Stomach smooth muscle (tissue), 2 donors: ENCODE data around the gene KIRREL3.

Experiments used
- H3K27ac ChIP-seq: one replicate; pipeline ENCODE4 v1.7.0; 2013; ENCODE audit warnings: mild to moderate bottlenecking, low read length, inconsistent platforms
- H3K27me3 ChIP-seq, 2 donors: one replicate each; pipeline ENCODE4 v1.7.0; 2013; ENCODE audit warnings: low read length in 2 of 2; ENCODE audit not compliant: insufficient read depth in 2 of 2, control insufficient read depth in 1 of 2
- H3K36me3 ChIP-seq, 2 donors: one replicate each; pipeline ENCODE4 v1.7.0; 2013; ENCODE audit warnings: low read length in 2 of 2; ENCODE audit not compliant: control insufficient read depth in 2 of 2, insufficient read depth in 2 of 2
- H3K4me1 ChIP-seq: one replicate; pipeline ENCODE4 v1.7.0; 2013; ENCODE audit warnings: low read length; ENCODE audit not compliant: control insufficient read depth, insufficient read depth
- H3K4me3 ChIP-seq, 2 donors: one replicate each; pipeline ENCODE4 v1.7.0; 2013; ENCODE audit warnings: low read length in 2 of 2
- H3K9ac ChIP-seq, 2 donors: one replicate each; pipeline ENCODE4 v1.7.0; 2013; ENCODE audit warnings: low read length in 2 of 2, mild to moderate bottlenecking in 1 of 2
- H3K9me3 ChIP-seq, 2 donors: one replicate each; pipeline ENCODE4 v1.7.0; 2013; ENCODE audit warnings: low read length in 2 of 2; ENCODE audit not compliant: control insufficient read depth in 2 of 2
- donor health status: healthy.
- donor health status: Pancreatic carcinoma.

Gene KIRREL3

DNA sequence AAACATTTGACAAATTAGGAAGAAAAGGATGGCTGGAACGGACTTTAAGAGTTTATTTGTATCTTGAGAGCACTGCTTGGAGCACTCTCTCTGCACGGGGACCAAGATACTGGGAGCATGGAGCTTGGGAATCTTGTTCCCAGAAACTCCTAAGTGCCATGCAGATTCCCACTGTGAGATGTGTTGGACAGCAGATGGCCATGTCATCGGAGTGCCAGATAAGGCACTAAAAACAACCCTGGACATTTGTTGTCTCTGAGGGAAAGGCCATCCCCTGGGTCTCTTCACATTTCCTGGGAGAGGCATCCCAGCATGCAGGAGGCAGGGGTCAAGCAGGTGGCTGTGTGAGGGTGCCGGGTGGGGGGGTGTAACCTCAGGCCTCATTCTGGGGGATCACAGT, 2.9 kb downstream of the KIRREL3 start:
- peaks cover 38 to 43% of the 10 kb centered on the region in 2 donors for H3K27me3 ChIP-seq
- H3K9me3 ChIP-seq, result no peaks in the 10 kb centered on the region
- no peak overlapping the region for H3K4me3 ChIP-seq
- H3K27ac ChIP-seq, result no peak overlapping the region
- H3K9ac ChIP-seq, result no peak overlapping the region
- peaks cover 2% of the 10 kb centered on the region for H3K4me1 ChIP-seq
- no peaks in the 10 kb centered on the region for H3K36me3 ChIP-seq

- peaks cover 2% of the 10 kb centered on the region for H3K4me1 ChIP-seq
- H3K9ac ChIP-seq, result no peak overlapping the region
- H3K36me3 ChIP-seq, result no peaks in the 10 kb centered on the region
- H3K9me3 ChIP-seq, result no peaks in the 10 kb centered on the region
- no peak overlapping the region for H3K27ac ChIP-seq
- peaks cover 34 to 41% of the 10 kb centered on the region in 2 donors for H3K27me3 ChIP-seq
- no peak overlapping the region for H3K4me3 ChIP-seq
Measured at GRCh38 chr11:126997196-126997595, 3.4 kb downstream of the KIRREL3 start.

- Histone ChIP-seq H3K4me3 (no peak overlapping the region), H3K9ac (no peak overlapping the region), H3K4me1 (peaks cover 2% of the 10 kb centered on the region), H3K36me3 (no peaks in the 10 kb centered on the region), H3K27ac (no peak overlapping the region), H3K27me3 (peaks cover 30 to 35% of the 10 kb centered on the region in 2 donors), H3K9me3 (no peaks in the 10 kb centered on the region)
Measured at GRCh38 chr11:126996036-126996804, 4.3 kb downstream of the KIRREL3 start.

DNA sequence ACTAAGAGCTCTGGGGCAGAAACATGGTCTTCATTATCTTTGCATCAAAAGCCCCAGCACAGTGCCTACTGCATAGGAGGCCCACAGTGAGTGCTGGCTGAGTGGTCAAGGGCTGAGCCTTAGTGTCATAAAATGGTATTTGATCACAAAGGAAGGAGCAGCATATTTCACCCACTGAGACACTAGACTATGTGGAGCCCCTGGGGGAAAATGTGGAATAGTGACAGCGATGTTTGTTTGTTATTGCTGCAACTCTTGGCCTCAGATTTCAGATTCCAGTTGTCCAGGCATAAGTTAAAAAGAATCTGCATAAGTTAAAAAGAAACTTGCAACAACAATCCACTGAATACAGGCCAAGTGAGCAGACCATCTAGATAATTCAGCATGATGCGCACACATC, 7.0 kb downstream of the KIRREL3 start:
- peaks cover 2% of the 10 kb centered on the region for H3K4me1 ChIP-seq
- no peaks in the 10 kb centered on the region for H3K9me3 ChIP-seq
- H3K4me3 ChIP-seq, result no peak overlapping the region
- H3K36me3 ChIP-seq, result no peaks in the 10 kb centered on the region
- H3K27me3 ChIP-seq, result peaks cover 12 to 21% of the 10 kb centered on the region in 2 donors
- no peak overlapping the region for H3K9ac ChIP-seq
- no peak overlapping the region for H3K27ac ChIP-seq

GRCh38 chr11:126992804-126993111, 7.8 kb downstream of the KIRREL3 start:
- peaks cover 10 to 16% of the 10 kb centered on the region in 2 donors for H3K27me3 ChIP-seq
- H3K9ac ChIP-seq, result no peak overlapping the region
- no peak overlapping the region for H3K27ac ChIP-seq
- H3K9me3 ChIP-seq, result no peaks in the 10 kb centered on the region
- no peaks in the 10 kb centered on the region for H3K36me3 ChIP-seq
- peaks cover 2% of the 10 kb centered on the region for H3K4me1 ChIP-seq
- H3K4me3 ChIP-seq, result no peak overlapping the region

GRCh38 chr11:126992065-126992803, 8.3 kb downstream of the KIRREL3 start:
- peaks cover 10 to 12% of the 10 kb centered on the region in 2 donors for H3K27me3 ChIP-seq
- H3K4me3 ChIP-seq, result no peak overlapping the region
- no peak overlapping the region for H3K27ac ChIP-seq
- no peak overlapping the region for H3K9ac ChIP-seq
- peaks cover 2% of the 10 kb centered on the region for H3K4me1 ChIP-seq
- H3K36me3 ChIP-seq, result no peaks in the 10 kb centered on the region
- H3K9me3 ChIP-seq, result no peaks in the 10 kb centered on the region

DNA sequence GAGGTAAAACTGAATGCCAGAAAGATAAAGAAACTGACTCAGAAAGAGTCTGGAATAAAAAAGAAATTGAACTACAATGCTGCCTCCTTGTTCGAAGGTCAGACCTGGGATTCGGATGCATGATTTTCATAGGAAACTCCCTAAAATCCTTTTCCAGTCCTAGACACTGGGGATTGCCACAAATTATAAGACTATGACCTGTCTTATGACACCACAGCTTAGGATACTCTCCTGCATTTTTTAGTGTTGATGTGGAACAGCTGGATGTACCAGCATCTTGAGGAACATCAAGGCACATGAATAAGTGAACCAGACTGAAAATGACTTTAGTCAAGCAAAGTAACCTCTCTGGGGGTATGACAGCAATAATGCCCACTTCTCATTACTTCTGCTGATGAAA, 9.0 kb downstream of the KIRREL3 start:
- no peak overlapping the region for H3K27ac ChIP-seq
- no peaks in the 10 kb centered on the region for H3K36me3 ChIP-seq
- no peaks in the 10 kb centered on the region for H3K9me3 ChIP-seq
- H3K4me1 ChIP-seq, result peaks cover 2% of the 10 kb centered on the region
- H3K27me3 ChIP-seq, result peaks cover 8 to 13% of the 10 kb centered on the region in 2 donors
- no peak overlapping the region for H3K4me3 ChIP-seq
- no peak overlapping the region for H3K9ac ChIP-seq

- Histone ChIP-seq H3K4me1 (peaks cover 2% of the 10 kb centered on the region), H3K36me3 (no peaks in the 10 kb centered on the region), H3K4me3 (no peak overlapping the region), H3K27ac (no peak overlapping the region), H3K9ac (no peak overlapping the region), H3K27me3 (peaks cover 4 to 15% of the 10 kb centered on the region in 2 donors), H3K9me3 (no peaks in the 10 kb centered on the region)
Measured at GRCh38 chr11:126990716-126991480, 9.7 kb downstream of the KIRREL3 start.

DNA sequence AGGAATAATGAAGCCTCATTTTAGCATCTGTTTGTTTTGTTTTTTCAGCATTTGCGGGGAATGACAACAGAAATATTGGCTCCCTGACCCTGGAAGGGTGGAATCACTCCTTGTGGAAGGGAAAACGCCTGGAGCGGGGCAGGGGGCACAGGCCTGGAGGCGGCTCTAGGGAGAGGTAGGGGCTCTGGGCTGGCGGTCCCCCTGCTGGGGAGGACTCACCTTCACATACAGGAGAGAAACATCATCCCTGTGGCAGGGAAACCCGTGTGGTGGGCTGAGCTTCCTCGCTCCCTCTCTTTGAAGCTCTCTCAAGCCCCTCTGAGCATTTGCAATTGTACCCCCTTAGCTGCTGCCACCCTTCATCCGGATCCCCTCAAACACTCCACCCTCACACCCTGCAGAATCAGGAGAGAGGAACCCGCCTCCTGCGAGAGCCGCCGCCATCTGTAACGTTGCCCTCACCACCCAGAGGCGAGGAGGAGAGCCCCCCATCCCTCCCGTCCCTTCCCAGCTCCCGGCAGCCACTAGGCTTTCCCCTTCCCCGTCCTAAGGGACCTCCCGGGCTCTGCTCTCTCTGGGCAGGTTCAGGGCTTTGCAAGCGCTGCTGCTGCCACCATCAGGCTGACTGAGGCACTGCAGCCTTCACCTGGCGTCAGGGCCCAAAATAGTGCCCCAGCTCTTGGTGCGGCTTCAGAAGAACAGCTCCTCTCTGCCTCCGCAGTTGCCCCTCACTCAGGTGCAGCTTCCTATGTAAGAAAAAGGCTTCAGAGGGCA, 10.4 kb downstream of the KIRREL3 start:
- H3K4me1 ChIP-seq, result peaks cover 2% of the 10 kb centered on the region
- H3K36me3 ChIP-seq, result no peaks in the 10 kb centered on the region
- peaks cover 4 to 17% of the 10 kb centered on the region in 2 donors for H3K27me3 ChIP-seq
- H3K4me3 ChIP-seq, result no peak overlapping the region
- H3K9me3 ChIP-seq, result no peaks in the 10 kb centered on the region
- H3K27ac ChIP-seq, result no peak overlapping the region
- no peak overlapping the region for H3K9ac ChIP-seq

- Histone ChIP-seq H3K4me1 (peaks cover 2% of the 10 kb centered on the region), H3K4me3 (no peak overlapping the region), H3K9ac (no peak overlapping the region), H3K9me3 (no peaks in the 10 kb centered on the region), H3K36me3 (no peaks in the 10 kb centered on the region), H3K27ac (no peak overlapping the region), H3K27me3 (peaks cover 4 to 19% of the 10 kb centered on the region in 2 donors)
Measured at GRCh38 chr11:126988655-126989054, 11.9 kb downstream of the KIRREL3 start.
